HG03135 (cell line): ENCODE measurements around the gene TGFBR3L.

Experiments
- ATAC-seq: cut with Tn5 transposase; IDR thresholded peaks from one replicate; pipeline ENCODE4 v1.9.1; 2021; ENCODE audit warnings: mild to moderate bottlenecking, moderate library complexity; ENCODE audit not compliant: unreplicated experiment

The TGFBR3L gene

DNA sequence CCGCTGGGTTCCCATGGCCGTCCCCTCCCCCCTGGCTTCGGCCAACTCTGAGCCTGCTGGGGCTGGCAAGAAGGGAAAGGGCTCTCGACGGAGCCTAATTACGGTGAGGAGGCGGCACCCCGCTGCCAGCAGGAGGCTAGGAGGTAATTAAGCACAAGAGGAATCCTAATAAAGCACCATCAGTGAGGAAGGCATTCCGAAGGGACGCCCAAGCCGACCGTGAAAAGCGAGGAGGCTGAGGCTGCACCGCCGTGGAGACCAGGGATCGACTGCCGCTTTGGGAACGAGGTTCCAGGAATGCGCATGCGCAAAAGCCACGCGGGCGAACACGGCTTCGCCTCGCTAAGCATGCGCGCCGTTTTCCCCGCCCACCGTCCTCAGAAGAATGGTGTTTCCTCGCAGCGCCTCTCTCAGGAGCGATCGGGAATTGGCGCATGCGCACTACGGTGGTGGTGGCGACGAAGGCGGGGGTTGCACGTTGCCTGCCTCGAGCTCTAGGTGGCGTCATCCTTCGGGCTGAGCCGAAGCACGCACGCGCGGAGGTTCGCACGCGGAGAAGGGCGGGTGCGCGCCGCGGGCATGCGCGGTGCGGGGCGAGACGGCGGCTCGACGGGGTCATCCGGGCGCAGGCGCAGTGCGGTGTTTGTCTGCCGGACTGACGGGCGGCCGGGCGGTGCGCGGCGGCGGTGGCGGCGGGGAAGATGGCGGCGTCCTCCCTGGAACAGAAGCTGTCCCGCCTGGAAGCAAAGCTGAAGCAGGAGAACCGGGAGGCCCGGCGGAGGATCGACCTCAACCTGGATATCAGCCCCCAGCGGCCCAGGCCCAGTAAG is 11.2 kb upstream of the TGFBR3L start, which contains the start of gene MAP2K7:
MAP2K7 (plus strand) TSS at position 634 of the 830 bp plus-strand sequence; CDS start at position 702, 68 bp downstream.
- peak; percentile 79 for ATAC-seq

GRCh38 chr19:7904074-7905020 is 10.3 kb upstream of the TGFBR3L start:
- peak; percentile 20 for ATAC-seq

DNA sequence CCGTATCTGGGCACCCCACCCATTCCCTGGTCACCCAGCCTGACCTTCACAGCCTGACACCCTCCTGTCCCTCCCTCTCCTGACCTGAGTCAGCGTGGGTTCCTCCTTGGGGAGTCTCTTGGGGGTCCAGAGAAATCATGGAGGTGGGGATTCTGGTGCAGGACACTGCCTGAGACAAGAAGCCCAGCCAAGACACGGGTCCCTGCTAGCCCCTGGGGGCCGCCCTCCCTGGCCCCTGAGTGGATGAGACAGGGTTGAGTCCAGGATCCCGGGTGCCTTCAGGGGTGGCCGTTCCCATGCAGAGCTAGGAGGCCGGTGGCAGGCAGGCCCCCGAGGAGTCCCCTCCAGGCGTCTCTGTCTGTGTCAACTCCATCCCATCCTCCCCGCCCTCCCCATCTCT is 9.4 kb upstream of the TGFBR3L start:
- no peak for ATAC-seq

- no peak for ATAC-seq
These were observed 8.8 kb upstream of the TGFBR3L start for GRCh38 chr19:7905859-7906258.

DNA sequence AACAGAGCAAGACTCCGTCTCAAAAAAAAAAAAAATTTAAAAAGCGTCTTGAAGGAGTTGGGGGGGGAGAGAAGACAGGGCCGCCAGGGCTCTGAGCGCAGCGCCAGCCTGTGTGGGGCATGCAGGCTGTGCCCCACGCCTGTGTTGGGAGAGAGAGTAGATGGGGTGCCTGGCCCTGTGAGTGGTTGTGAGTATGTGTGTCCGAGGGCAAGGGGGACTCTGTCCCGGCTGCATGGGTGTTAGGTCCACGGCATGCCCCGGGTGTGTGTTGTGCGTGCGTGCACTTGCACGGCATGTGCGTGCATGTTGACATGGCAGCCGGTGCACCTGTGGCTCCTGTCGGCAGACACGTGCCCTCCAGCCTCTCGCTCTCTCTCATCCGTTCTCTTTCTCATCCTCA is 7.5 kb upstream of the TGFBR3L start:
- ATAC-seq, result no peak

GRCh38 chr19:7907544-7907943 is 7.1 kb upstream of the TGFBR3L start:
- no peak for ATAC-seq

GRCh38 chr19:7908078-7908699 is 6.4 kb upstream of the TGFBR3L start:
- no peak for ATAC-seq

DNA sequence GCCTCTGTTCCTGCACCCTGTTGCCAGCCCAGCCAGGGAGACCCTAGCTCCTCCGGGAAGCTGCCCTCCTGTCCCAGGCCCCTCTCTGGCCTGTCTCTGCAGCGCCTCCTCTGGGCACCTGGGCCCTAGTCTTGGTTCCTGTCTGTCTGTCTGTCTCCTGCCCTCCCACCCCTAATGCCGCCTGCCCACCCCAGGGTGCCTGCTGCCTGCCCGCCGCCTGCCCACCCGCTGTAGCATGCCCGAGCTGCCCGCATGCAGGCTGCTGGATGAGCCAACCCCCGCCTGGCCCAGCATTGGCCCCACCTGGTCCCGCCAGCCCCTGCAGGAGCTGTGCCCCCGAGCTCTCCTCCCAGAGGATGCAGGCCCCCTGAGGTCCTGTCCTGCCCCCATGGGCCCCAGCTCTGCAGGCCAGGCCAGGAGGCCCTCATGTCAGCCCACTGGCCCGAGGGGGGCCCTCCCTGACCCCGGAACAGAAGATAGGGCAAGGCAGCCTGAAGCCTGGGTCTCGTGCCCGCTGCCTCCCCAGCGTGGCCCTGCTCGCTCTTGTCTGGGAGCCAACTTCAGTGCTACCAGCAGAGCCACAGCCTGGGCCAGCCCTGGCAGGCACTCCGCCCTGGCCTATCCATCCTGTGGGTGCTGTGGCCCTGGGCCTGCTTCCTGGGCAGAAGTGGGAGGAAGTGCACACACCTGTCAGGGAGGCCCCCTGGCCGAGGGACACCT is 5.7 kb upstream of the TGFBR3L start:
- ATAC-seq, result no peak

- ATAC-seq, result no peak
These were observed 5.1 kb upstream of the TGFBR3L start for GRCh38 chr19:7909471-7910067.

DNA sequence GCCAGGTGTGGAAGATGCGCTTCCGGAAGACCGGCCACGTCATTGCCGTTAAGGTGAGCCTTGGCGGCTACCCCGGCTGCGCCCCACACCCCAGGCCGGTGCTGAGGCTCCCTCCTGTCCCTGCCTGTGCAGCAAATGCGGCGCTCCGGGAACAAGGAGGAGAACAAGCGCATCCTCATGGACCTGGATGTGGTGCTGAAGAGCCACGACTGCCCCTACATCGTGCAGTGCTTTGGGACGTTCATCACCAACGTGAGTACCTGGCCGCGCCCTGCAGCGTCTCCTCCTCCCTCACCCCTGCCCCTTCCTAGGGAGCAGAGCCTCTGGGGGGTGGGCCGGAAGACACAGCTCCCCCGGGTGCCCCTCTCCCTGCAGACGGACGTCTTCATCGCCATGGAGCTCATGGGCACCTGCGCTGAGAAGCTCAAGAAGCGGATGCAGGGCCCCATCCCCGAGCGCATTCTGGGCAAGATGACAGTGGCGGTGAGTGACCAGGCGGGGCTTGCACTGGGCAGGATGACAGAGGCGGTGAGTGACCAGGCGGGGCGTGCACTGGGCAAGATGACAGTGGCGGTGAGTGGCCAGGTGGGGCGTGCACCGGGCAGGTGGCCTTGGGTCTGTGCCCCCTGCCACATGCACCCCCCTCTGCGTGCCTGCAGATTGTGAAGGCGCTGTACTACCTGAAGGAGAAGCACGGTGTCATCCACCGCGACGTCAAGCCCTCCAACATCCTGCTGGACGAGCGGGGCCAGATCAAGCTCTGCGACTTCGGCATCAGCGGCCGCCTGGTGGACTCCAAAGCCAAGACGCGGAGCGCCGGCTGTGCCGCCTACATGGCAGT is 4.1 kb upstream of the TGFBR3L start:
- no peak for ATAC-seq

DNA sequence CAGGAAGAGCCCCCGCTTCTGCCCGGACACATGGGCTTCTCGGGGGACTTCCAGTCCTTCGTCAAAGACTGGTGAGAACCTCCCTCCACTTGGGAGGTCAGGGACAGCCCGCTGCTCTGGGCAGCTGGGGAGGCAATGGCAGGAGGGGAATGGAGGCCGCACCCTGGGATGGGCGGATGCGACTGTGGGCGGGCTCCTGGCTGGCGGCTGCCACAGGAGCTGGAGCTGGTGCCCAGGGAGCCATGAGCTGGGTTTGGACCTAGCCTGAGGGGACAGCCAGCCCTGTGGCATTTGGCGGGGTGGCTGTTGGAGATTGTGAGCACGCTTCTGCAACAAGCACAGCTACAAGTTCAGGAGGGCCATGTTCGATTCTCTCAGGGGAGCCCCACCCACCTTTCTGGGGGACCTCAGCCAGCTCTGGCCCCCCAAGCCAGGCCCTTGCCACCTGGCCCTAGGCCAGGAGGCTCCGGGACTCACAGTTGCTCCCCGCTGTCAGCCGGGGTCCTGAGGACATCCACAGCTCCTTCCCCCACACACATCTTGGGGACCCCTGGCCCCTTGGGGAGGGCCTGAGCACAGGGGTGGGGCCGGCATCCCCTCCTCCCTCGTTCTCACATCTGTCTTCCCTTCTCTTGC is 3.0 kb upstream of the TGFBR3L start:
- no peak for ATAC-seq

GRCh38 chr19:7912144-7912696 is 2.4 kb upstream of the TGFBR3L start:
- ATAC-seq, result no peak

DNA sequence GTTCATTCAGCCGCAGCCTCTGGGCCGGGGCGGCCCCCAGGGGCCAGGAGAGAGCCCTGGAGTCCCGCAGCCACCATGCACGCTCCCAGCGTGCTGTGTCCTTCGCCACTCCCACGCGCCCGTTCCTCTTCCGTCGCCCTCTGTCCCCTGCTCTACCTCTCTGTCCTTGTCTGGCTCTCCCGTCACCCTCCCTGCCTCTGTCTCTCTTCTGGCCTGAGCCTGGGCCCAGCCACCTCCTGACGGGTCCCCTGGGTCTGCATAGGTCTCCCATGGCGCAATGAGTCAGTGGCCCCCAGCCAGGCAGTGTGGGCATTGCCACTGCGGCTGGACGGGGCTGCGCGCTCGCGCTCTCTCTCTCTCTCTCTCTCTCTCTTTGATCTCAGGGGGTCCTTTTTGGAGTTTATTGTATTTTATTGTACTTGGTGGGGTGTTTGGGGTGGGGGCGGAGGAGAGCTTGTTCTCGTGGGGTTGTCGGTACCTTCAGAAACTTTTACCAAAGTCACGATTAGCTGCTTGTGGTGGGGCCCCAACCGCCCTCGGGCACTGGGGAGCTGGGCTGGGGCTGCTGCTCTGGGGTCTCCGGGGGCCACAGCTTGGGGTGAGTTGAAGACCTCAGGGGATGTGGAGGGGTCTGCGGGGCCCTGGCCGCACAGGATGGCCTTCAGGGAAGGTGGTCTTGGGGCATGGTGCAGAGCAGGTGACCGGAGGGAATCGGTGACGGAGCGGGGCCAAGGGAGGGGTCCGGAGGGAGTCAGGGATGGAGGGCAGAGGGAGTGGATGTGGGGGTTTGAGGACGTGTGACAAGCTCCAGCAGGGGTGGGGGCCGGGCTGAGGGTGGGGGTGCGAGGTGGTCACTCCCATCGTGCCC is 1.7 kb upstream of the TGFBR3L start:
- ATAC-seq, result no peak

- no peak for ATAC-seq
These were observed 978 bp upstream of the TGFBR3L start for GRCh38 chr19:7913652-7914051.

GRCh38 chr19:7914099-7914498 is 531 bp upstream of the TGFBR3L start:
- ATAC-seq, result no peak

- ATAC-seq, result no peak
These were observed 846 bp downstream of the TGFBR3L start for GRCh38 chr19:7915250-7916102.
